GM10266 (cell line): ENCODE data around the gene KLHL21.

ENCODE experiments used
- DNase-seq: peaks from one replicate; pipeline ENCODE4 v3.0.0; 2012; ENCODE audit errors: extremely low spot score
- TF ChIP-seq, protein P1 (sequence below): IDR thresholded peaks from 2 replicates; pipeline ENCODE4 v1.5.1; 2012; ENCODE audit warnings: mild to moderate bottlenecking, low read depth; ENCODE audit not compliant: control insufficient read depth, insufficient read depth; ENCODE audit errors: missing control alignments

Gene KLHL21

DNA sequence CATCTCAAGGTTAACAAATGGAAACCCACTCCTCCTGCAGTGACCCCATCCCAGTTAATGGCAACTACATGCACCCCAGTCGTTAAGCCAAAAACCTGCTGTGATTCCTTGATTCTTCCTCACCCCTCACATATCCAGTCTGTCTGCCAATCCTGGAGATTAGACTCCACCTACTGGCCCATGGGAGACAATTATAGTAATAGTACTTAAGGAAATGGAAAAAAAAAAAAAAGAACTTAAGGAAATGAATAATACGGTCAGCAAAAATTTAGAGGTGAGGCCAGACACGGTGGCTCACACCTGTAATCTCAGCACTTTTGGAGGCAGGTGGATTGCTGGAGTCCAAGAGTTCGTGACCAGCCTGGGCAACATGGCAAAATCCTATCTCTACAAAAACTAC is 55.4 kb downstream of the KLHL21 start:
- TF ChIP-seq, protein P1, sequence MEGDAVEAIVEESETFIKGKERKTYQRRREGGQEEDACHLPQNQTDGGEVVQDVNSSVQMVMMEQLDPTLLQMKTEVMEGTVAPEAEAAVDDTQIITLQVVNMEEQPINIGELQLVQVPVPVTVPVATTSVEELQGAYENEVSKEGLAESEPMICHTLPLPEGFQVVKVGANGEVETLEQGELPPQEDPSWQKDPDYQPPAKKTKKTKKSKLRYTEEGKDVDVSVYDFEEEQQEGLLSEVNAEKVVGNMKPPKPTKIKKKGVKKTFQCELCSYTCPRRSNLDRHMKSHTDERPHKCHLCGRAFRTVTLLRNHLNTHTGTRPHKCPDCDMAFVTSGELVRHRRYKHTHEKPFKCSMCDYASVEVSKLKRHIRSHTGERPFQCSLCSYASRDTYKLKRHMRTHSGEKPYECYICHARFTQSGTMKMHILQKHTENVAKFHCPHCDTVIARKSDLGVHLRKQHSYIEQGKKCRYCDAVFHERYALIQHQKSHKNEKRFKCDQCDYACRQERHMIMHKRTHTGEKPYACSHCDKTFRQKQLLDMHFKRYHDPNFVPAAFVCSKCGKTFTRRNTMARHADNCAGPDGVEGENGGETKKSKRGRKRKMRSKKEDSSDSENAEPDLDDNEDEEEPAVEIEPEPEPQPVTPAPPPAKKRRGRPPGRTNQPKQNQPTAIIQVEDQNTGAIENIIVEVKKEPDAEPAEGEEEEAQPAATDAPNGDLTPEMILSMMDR: no peak
- no peak for DNase-seq

DNA sequence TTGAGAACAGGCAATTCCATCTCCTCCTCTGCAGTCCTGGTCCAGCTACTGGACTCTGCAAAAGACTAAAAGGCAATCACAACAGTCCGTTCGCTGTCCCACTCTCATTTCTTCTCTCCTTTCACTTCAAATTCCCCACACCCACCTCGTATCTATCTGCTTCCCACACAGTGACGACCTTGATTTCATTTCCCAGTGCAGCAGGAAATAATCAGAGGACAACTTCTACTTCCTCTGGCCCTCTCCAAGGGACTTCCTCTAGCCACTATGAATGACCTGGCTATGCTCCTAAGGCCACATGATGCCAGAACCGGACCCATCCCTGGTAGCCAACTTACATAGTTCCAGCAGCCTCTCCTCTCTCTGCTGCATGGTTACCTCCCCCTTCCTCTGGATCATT is 56.3 kb downstream of the KLHL21 start:
- TF ChIP-seq, protein P1: no peak

DNA sequence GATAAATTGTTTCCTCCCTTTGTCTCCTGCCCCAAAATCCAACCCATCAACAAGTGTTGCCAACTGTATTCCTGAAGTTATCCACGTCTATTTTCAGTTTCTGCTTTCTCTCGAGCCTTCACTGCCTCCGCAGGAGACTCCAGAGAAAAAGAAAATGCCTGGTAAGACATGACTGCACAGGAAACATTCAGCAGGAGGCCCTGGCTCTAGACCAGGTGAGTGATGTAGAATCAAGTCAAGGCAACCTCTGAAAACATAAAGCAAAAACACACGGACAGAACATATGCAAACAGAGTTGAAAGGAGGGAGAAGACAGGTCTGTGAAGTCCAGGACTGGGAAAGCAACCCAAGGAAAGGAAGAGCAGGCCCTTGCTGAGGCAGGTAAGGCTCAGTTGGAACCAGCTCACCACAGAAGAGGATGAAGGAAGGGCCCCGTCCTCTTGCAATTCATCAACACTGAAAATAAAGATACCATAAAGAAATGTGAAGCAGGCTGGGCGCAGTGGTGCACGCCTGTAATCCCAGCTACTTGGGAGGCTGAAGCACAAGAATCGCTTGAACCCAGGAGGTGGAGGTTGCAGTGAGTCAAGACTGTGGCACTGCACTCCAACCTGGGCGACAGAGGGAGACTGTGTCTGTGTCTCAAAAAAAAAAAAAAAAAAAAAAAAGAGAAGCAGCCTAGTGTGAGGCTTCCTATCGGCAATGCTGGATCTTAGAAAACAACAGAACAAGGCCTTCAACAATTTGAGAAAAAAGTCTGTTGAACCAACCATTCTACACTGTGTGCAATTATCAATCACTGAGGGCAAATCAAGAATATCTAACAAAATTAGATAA is 57.2 kb downstream of the KLHL21 start:
- TF ChIP-seq, protein P1: no peak

More for the DNA sequence above, 56.3 kb downstream of the KLHL21 start:
- DNase-seq: no peak

DNA sequence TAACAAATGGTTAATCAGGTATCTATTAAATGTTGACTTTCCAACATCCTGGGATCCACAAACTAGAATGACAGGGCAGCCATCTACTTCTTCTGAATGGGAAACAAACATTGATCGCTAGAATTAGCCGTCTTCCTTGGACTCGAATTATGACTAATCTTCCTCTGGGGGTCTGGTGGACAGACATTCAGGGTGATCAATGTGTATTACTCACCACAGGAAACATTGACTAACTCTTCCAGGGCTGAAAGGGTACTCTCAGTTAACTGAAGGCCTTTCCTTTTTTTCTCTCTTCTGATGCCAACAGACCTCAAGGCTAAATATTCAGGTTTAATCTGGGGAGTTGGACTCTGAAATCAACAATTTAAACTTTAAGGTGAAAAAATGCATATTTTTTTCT is 57.8 kb downstream of the KLHL21 start:
- TF ChIP-seq, protein P1: no peak
- DNase-seq: no peak

More for the DNA sequence above, 57.2 kb downstream of the KLHL21 start:
- no peak for DNase-seq
